SK-N-MC (cell line): ENCODE measurements around the gene AGAP1.

ENCODE experiments used
- DNase-seq: peaks from one replicate; pipeline ENCODE4 v3.0.0-alpha.2; 2011; ENCODE audit warnings: low read depth, low spot score
- H3K27ac ChIP-seq: fragments of 200-600 bp; sonication (generic); 2 replicates; pipeline ENCODE4 v1.5.1; 2016; ENCODE audit warnings: mixed run types
- H3K36me3 ChIP-seq: fragments of 200-600 bp; sonication (generic); 2 replicates; pipeline ENCODE4 v1.6.1; 2017; ENCODE audit warnings: antibody characterized with exemption, low read length, mixed read lengths; ENCODE audit not compliant: insufficient read depth
- H3K4me3 ChIP-seq: fragments of 200-600 bp; sonication (generic); 2 replicates; pipeline ENCODE4 v1.5.1; 2016
- H3K9ac ChIP-seq: fragments of 200-600 bp; sonication (generic); 2 replicates; pipeline ENCODE4 v1.8.0; 2017; ENCODE audit warnings: mixed run types, mixed read lengths; ENCODE audit not compliant: insufficient read length
- H3K9me3 ChIP-seq: fragments of 200-600 bp; sonication (generic); 2 replicates; pipeline ENCODE4 v1.6.1; 2017; ENCODE audit warnings: low read depth, mild to moderate bottlenecking, antibody characterized with exemption, low read length, moderate library complexity, mixed read lengths
- EZH2 ChIP-seq: fragments of 200-600 bp; sonication (generic); IDR thresholded peaks from one replicate; pipeline ENCODE4 v1.6.1; 2017; ENCODE audit warnings: antibody characterized with exemption
- FOXP2 ChIP-seq: optimal IDR thresholded peaks from 2 replicates; pipeline ENCODE3; 2011; ENCODE audit warnings: mild to moderate bottlenecking, moderate library complexity; ENCODE audit not compliant: insufficient read depth; ENCODE audit errors: extremely low read length, control extremely low read depth
- POLR2AphosphoS5 ChIP-seq: IDR thresholded peaks from 2 replicates; pipeline ENCODE4 v1.6.1; 2012; ENCODE audit warnings: mild to moderate bottlenecking, low read depth, low read length, borderline replicate concordance

AGAP1 gene

GRCh38 chr2:235603659-235604058 is 109.8 kb downstream of the AGAP1 start:
- Histone ChIP-seq H3K9ac (no peak overlapping the region), H3K36me3 (peaks cover 3% of the 10 kb centered on the region; the same call in 1 of the 2 replicates), H3K9me3 (no peaks in the 10 kb centered on the region), H3K27ac (no peak overlapping the region), H3K4me3 (no peak overlapping the region)
- DNase-seq, result no peak
- TF ChIP-seq EZH2 (no peak), POLR2AphosphoS5 (no peak), FOXP2 (no peak)

- Histone ChIP-seq H3K9ac (no peak overlapping the region), H3K36me3 (peaks cover 3% of the 10 kb centered on the region; the same call in 1 of the 2 replicates), H3K27ac (no peak overlapping the region), H3K4me3 (no peak overlapping the region), H3K9me3 (no peaks in the 10 kb centered on the region)
- no peak for TF ChIP-seq FOXP2
- no peak for TF ChIP-seq EZH2
- no peak for TF ChIP-seq POLR2AphosphoS5
- peak; percentile 42 for DNase-seq
These were observed 111.6 kb downstream of the AGAP1 start for GRCh38 chr2:235605312-235606003.

GRCh38 chr2:235606004-235606715 is 112.3 kb downstream of the AGAP1 start:
- Histone ChIP-seq H3K9ac (no peak overlapping the region), H3K27ac (no peak overlapping the region), H3K9me3 (no peaks in the 10 kb centered on the region), H3K36me3 (0 out of 2 replicates have a peak, but pooled peaks cover 3% of the 10 kb centered on the region), H3K4me3 (no peak overlapping the region)
- no peak for DNase-seq
- TF ChIP-seq EZH2 (no peak), POLR2AphosphoS5 (no peak), FOXP2 (no peak)

GRCh38 chr2:235607546-235608199 is 113.8 kb downstream of the AGAP1 start:
- H3K27ac ChIP-seq, result no peak overlapping the region
- H3K4me3 ChIP-seq, result no peak overlapping the region
- H3K9me3 ChIP-seq, result no peaks in the 10 kb centered on the region
- DNase-seq, result no peak
- no peaks in the 10 kb centered on the region for H3K36me3 ChIP-seq
- TF ChIP-seq POLR2AphosphoS5 (no peak), EZH2 (no peak), FOXP2 (no peak)
- no peak overlapping the region for H3K9ac ChIP-seq

- no peak for DNase-seq
- Histone ChIP-seq H3K9me3 (no peaks in the 10 kb centered on the region), H3K9ac (no peak overlapping the region), H3K4me3 (no peak overlapping the region), H3K27ac (no peak overlapping the region), H3K36me3 (no peaks in the 10 kb centered on the region)
- TF ChIP-seq FOXP2 (no peak), POLR2AphosphoS5 (no peak), EZH2 (no peak)
These were observed 114.5 kb downstream of the AGAP1 start for GRCh38 chr2:235608200-235608887.

- TF ChIP-seq POLR2AphosphoS5 (no peak), EZH2 (no peak), FOXP2 (no peak)
- no peak for DNase-seq
- H3K36me3 ChIP-seq, result no peaks in the 10 kb centered on the region
- no peaks in the 10 kb centered on the region for H3K9me3 ChIP-seq
- H3K4me3 ChIP-seq, result no peak overlapping the region
- no peak overlapping the region for H3K27ac ChIP-seq
- H3K9ac ChIP-seq, result no peak overlapping the region
These were observed 115.5 kb downstream of the AGAP1 start for GRCh38 chr2:235609321-235609720.

- TF ChIP-seq POLR2AphosphoS5 (no peak), FOXP2 (no peak), EZH2 (no peak)
- H3K9me3 ChIP-seq, result no peaks in the 10 kb centered on the region
- no peak overlapping the region for H3K4me3 ChIP-seq
- H3K36me3 ChIP-seq, result no peaks in the 10 kb centered on the region
- H3K27ac ChIP-seq, result no peak overlapping the region
- no peak for DNase-seq
- no peak overlapping the region for H3K9ac ChIP-seq
These were observed 115.9 kb downstream of the AGAP1 start for GRCh38 chr2:235609746-235610145.
